A172 (cell line): Measurements from ENCODE around the gene TEP1. TPM values are rescaled to one million over a fixed set of nuclear protein-coding genes. Genes with fewer than 3 reads are reported as not detected.

Experiments used
- DNase-seq: peaks from one replicate; pipeline ENCODE4 v3.0.0-alpha.2; 2015; ENCODE audit warnings: low spot score
- total RNA-seq: library from RNA; depleted of rRNA; stranded (reverse); fragments of >200 nt; shearing (Covaris generic); gene quantifications from 2 replicates; pipeline ENCODE4 v1.2.3, GENCODE V29; 2014

The TEP1 gene
- total RNA-seq, 1 experiment from 2014 or later: 9.0 TPM

- DNase-seq: no peak
Observed at GRCh38 chr14:20434701-20435581, 21.6 kb upstream of the TEP1 start.

- no peak for DNase-seq
Observed at GRCh38 chr14:20429801-20430669, 16.7 kb upstream of the TEP1 start.

GRCh38 chr14:20428802-20429201 is 15.5 kb upstream of the TEP1 start:
- DNase-seq: no peak

DNA sequence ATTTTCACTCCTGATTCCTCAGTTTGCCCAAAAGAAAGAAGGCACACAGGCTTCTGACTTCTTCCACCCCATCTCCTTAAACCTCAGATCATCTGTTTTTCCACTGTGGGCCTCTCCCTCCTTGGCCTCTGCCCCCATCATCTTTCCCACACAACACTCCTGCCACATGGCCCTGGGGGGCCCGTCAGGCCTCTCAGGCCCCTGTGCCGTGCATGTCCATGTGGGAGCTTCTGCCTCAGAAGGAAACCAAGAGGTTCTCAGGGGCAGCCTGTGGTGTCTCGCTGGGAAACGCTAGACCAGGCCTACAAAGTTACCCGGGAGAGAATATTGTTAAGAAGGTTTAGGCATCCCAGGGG is 14.7 kb upstream of the TEP1 start:
- DNase-seq: no peak

DNA sequence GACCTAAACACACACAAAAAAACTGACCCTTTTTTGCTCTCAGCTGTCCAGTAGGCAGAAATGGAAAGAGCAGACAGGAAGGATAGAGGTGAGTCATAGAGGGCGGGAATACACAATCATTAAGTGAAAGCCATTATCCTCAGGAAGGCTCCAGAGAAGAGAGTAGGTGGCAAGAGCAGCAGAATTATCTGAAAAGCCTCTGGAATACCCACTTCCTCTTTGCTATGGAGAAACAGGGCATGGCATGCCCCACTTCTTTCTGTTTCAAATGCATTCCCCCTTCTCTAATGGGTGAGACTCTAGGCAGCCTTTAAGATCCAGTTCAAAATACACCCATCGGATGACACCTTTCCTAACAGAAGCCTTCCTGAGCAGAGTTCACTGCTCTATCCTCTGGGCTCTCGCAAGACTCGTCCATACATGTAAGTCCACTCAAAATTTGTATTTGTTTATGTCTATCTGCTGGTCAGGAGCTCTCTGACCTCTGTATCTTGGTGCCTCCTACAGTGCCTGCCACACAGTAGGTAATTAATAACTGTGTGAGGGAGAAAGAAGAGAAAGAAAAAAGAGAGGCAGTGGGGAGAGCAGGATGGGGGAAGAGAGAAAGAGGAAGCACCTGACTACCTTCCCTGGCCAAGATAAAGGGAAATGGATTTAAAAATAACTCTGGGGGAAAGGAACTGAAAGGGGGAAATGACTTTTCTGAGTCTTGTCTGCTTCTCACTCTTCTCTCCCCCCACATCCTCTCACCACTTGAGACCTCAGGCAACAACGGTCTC is 14.1 kb upstream of the TEP1 start:
- DNase-seq: peak; percentile 64

GRCh38 chr14:20424851-20425250 is 11.6 kb upstream of the TEP1 start:
- no peak for DNase-seq

- DNase-seq: no peak
Observed at GRCh38 chr14:20422886-20423285, 9.6 kb upstream of the TEP1 start.

GRCh38 chr14:20421267-20421666 is 8.0 kb upstream of the TEP1 start:
- DNase-seq: no peak

DNA sequence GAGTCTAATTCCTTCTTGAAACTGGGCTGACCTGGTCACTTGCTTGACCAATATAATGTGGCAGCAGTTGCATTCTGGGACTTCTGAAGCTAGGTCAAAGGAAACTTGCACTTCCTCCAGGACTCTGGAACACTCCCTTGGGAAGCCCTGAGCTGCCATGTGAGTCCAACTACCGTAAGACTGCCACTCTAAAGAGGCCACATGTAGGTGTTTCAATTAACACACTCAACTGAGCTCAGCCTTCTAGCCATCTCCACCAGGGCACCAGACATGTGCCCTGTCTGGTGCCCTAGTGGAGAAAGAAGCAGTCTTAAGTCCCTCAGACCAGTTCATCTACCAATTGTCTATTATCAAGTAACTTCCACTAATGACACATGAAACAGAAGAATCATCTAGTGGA is 6.1 kb upstream of the TEP1 start:
- no peak for DNase-seq

DNA sequence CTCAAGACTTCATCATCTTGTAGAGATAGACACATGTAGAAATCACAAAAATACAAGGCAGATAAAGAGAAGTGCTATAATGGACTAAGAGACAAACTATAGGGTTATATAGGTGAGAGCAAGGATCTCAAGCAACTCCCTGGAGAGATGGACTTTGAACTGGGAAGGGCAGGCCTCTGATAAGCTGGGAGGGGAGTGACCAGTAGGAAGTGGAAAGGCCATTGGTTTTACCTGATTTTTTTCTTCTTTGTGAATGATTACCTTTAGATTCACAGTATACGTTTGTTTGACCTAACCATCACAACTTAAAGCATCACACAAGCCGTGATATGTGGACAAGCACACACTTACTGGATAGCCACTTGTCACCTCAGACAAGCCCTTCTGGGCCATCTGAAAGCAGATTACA is 5.2 kb upstream of the TEP1 start:
- no peak for DNase-seq

DNA sequence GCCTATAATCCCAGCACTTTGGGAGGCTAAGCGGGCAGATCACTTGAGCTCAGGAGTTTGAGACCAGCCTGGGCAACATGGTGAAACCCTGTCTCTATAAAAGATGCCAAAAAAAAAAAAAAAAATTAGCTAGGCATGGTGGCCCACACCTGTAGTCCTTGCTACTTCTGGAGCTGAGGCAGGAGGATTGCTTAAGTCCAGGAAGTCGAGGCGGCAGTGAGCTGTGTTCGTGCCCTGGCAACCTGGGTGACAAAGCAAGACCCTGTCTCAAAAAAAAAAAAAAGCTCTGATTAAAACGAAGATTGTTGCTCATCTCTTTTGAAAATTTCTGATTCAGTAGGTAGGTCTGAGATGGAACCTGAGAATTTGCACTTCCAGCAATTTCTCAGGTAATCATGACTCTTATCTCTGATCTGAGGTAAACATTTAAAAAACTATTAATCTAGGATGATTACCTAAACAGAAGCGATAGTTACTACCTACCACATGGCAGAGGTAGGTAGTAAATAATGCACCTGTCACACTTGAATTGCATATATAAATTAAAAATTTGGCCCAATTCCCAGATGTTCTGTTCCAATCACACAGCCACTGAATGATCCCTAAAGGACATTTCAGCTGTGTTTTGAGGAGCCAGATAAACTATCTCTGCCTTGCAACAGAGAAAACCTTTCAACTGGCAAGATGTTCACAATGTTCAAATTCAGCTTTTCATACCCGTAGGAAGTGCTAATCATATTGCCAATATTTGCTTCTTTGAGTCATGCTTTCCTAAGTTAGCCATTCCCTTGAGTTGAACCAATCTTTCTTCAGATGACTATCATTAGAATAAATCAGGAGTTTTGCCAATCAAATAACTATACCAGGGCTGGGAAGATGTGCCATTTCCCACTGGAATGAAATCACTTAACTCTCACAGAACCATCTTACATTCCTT is 4.2 kb upstream of the TEP1 start:
- no peak for DNase-seq

DNA sequence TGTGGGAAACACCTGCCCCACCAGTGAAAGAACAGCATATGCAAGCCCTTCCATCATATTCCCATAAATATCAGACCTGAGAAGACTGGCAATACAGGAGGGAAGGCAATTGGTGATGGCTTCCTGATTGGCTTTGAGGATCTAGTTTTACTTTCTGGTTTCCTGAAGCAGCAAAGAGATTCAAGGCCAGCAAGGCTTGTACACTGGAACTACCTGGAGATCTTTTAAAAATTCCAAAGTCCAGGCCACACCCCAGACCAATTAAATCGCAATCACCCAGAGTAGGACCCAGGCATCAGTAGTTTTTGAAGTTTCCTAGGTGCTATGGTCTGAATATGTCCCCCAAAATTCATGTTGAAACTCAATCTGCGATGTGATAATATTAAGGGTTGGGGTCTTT is 2.9 kb upstream of the TEP1 start:
- no peak for DNase-seq

DNA sequence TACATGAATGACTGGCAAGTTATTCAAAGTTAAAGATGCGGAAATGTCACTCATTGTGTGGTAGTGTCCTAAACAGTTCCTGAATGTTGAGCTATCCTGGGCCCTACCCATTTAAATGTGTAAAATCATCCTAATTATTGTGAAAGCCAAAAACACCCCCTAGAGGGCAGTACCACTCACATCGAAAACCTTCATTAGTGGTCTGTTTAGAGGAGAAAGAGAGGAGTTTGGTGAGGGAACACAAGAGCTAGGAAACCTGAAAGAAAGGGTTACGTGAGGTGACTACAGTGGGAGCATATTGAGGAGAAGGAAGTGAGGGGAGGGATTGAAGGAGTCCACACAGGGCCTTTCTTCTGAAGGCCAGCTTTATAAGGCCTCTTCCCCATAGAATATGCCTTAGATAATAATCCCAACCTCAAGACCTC is 2.5 kb upstream of the TEP1 start:
- DNase-seq: peak; percentile 29

- no peak for DNase-seq
Observed at GRCh38 chr14:20413744-20414082, 412 bp upstream of the TEP1 start.

- no peak for DNase-seq
Observed at GRCh38 chr14:20412411-20412810, 890 bp downstream of the TEP1 start.

DNA sequence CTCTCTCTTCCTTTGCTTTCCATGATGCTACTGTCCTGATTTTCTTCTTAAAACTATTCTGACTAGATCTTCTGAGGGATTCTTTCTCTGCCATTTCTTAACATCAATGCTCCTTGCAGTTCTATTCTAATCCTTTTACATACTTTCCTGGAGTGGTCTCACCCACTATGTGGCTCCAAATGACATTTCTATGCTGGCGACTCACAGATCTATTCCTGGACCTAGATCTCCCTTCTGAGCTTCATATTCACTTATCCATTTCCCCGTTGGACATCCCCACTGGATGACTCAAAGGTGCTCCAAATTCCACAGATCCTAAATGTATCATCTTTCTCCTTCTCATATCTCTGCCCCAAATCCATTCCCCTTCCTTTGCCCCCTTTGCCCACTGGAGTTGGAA is 4.1 kb downstream of the TEP1 start:
- DNase-seq: no peak

DNA sequence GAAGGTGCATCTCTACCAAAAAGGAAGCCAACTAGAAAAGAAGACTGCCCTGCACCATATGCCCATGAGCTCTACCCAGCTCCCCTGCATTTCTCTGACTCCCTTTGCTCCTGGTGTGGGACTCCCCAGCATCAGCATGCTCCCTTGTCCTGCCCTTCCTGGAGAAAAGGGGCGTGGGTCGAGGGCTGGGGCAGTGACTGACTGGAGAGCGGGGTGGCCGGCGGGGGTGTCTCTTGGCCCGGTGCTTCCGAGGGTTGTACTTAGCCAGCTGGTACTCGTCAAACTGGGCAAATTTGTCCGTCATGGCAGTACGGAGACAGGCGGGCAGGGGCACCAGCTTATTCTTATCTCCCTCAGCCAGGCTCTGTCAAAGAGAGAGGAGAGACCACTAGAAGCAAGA is 9.8 kb downstream of the TEP1 start:
- no peak for DNase-seq

- DNase-seq: peak; percentile 60
Observed at GRCh38 chr14:20400965-20401593, 12.2 kb downstream of the TEP1 start.

DNA sequence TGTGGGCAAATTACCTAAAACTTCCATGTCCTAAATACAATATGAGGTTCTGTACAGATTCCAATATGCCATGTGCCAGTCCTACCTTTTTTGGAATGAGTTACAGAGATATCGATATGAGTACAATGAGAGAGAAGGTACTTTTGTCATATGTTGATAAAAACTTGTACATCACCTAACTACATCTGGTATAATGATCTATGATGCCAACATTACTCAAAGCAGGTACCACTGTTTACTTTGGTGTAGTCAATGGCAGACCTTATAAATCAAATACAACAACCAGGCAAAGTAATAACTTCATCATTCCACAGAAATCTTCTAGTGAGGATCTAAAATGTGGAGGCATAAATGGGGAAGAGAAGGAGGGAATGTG is 12.7 kb downstream of the TEP1 start:
- no peak for DNase-seq

DNA sequence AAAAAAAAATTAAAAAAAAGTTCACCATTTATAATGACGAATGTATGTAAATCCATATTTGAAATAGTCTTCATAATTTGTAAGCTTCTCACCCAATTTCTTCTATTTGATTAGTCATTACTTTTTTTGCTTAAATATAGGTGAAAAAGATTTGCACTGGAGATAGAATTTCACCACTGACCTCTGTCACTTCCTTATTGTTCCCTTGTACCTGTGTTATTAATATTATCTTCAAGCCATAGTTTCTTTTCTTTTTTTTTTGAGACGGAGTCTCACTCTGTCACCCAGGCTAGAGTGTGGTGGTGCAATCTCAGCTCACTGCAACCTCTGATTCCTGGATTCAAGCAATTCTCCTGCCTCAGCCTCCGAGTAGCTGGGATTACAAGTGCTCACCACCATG is 15.8 kb downstream of the TEP1 start:
- no peak for DNase-seq

DNA sequence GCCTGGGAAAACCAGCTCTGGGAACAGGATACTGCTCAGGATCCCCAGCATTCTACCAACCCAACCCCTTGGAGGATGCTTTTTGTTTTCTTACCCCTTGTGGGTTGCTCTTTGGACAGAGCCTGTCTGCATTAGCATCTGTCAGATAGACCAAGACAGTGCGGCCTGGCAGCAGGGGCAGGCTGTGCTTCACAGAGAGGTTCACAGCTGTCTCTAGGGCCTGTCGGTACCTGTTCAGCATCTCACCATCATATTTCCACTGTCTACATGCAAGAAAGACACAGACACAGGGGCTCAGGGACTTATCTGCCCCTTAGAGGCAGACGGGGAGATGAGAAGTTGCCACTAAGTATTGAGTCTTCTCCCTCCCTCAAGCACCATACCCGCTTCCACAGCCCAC is 21.8 kb downstream of the TEP1 start:
- DNase-seq: no peak
